Stimulated activated CD4-positive, alpha-beta T cell treated with anti-CD3 and anti-CD28 coated beads, Interleukin-4, amount 100 ng/mL, for 4 hours (primary cell): ENCODE measurements around the gene TUBGCP3.
"Not testable (repeated sequence)": the region's sequence is repeated elsewhere in the genome, so short reads cannot be mapped to it uniquely, and the experiment has no call there.

Experiments
- DNase-seq, 2 experiments: peaks; one replicate each; pipeline ENCODE4 v3.0.0-alpha.2; 2020

Gene TUBGCP3

GRCh38 chr13:112522578-112522977, 65.4 kb downstream of the TUBGCP3 start:
- no peak for DNase-seq

- DNase-seq, result no peak
Measured at GRCh38 chr13:112521073-112521685, 66.8 kb downstream of the TUBGCP3 start.

- DNase-seq, result no peak
Measured at GRCh38 chr13:112519517-112520060, 68.4 kb downstream of the TUBGCP3 start.

GRCh38 chr13:112516218-112516617, 71.7 kb downstream of the TUBGCP3 start:
- DNase-seq, result no peak

GRCh38 chr13:112513761-112514160, 74.2 kb downstream of the TUBGCP3 start:
- DNase-seq, result no peak

GRCh38 chr13:112510987-112511685, 76.8 kb downstream of the TUBGCP3 start:
- no peak for DNase-seq

GRCh38 chr13:112510002-112510780, 77.8 kb downstream of the TUBGCP3 start:
- DNase-seq, result no peak

- DNase-seq, result no peak
Measured at GRCh38 chr13:112509190-112509589, 78.8 kb downstream of the TUBGCP3 start.

GRCh38 chr13:112506046-112506445, 81.9 kb downstream of the TUBGCP3 start:
- DNase-seq, result no peak

GRCh38 chr13:112496166-112496565, 91.8 kb downstream of the TUBGCP3 start:
- DNase-seq, result no peak

GRCh38 chr13:112495465-112495864, 92.5 kb downstream of the TUBGCP3 start:
- DNase-seq, result no peak

- no peak for DNase-seq
Measured at GRCh38 chr13:112489199-112489598, 98.8 kb downstream of the TUBGCP3 start.

GRCh38 chr13:112488343-112489050, 99.5 kb downstream of the TUBGCP3 start:
- DNase-seq, result not testable (repeated sequence)

GRCh38 chr13:112487127-112487517, 100.8 kb downstream of the TUBGCP3 start:
- no peak for DNase-seq

- no peak for DNase-seq
Measured at GRCh38 chr13:112486386-112487126, 101.4 kb downstream of the TUBGCP3 start.

GRCh38 chr13:112485814-112486213, 102.1 kb downstream of the TUBGCP3 start:
- not testable (repeated sequence) for DNase-seq

GRCh38 chr13:112483299-112483698, 104.7 kb downstream of the TUBGCP3 start:
- DNase-seq, result no peak

GRCh38 chr13:112481458-112481857, 106.5 kb downstream of the TUBGCP3 start:
- no peak for DNase-seq

GRCh38 chr13:112479389-112479788, 108.6 kb downstream of the TUBGCP3 start:
- no peak for DNase-seq

- no peak for DNase-seq
Measured at GRCh38 chr13:112477070-112477619, 110.8 kb downstream of the TUBGCP3 start.

- DNase-seq, result no peak
Measured at GRCh38 chr13:112475889-112476288, 112.1 kb downstream of the TUBGCP3 start.

GRCh38 chr13:112474869-112475268, 113.1 kb downstream of the TUBGCP3 start:
- no peak for DNase-seq
